Progenitor cell of endocrine pancreas (in vitro differentiated cells): ENCODE measurements around the gene CREBBP. TPM values are rescaled to one million over a fixed set of nuclear protein-coding genes. Genes with fewer than 3 reads are reported as not detected.

Experiments used
- DNase-seq: peaks from one replicate; pipeline ENCODE4 v3.0.0; 2021; ENCODE audit warnings: low spot score; ENCODE audit not compliant: unreplicated experiment
- H3K27ac Mint-ChIP-seq: 2 replicates; pipeline ENCODE4 v1.8.0; 2021; ENCODE audit warnings: mild to moderate bottlenecking, moderate library complexity, mixed read lengths
- H3K27me3 Mint-ChIP-seq: 2 replicates; pipeline ENCODE4 v1.8.0; 2021; ENCODE audit warnings: mixed read lengths
- H3K36me3 Mint-ChIP-seq: 2 replicates; pipeline ENCODE4 v1.8.0; 2022; ENCODE audit warnings: mixed read lengths; ENCODE audit not compliant: insufficient read depth
- H3K4me1 Mint-ChIP-seq: 2 replicates; pipeline ENCODE4 v1.8.0; 2021; ENCODE audit warnings: low read depth, mixed read lengths
- H3K4me3 Mint-ChIP-seq: 2 replicates; pipeline ENCODE4 v1.8.0; 2021; ENCODE audit warnings: low read depth, mild to moderate bottlenecking, moderate library complexity, mixed read lengths
- H3K9me3 Mint-ChIP-seq: 2 replicates; pipeline ENCODE4 v1.8.0; 2021; ENCODE audit warnings: low read depth, mixed read lengths
- CTCF ChIP-seq: fragments of 200-600 bp; sonication (generic); IDR thresholded peaks from one replicate; pipeline ENCODE4 v1.5.0; 2021; ENCODE audit warnings: antibody characterized with exemption, mild to moderate bottlenecking; ENCODE audit not compliant: unreplicated experiment
- total RNA-seq: library from RNA; stranded (reverse); gene quantifications from 2 replicates; pipeline ENCODE4 v1.2.1, GENCODE V29; 2021

CREBBP gene
- total RNA-seq, 1 donor from 2014 or later: 144 TPM

GRCh38 chr16:3782566-3782965 lies 97.9 kb downstream of the CREBBP start:
- Mint-ChIP-seq H3K27ac (peak overlapping the region; percentile 75), H3K4me3 (no peak overlapping the region), H3K4me1 (peaks cover 4% of the 10 kb centered on the region), H3K27me3 (no peaks in the 10 kb centered on the region), H3K9me3 (no peaks in the 10 kb centered on the region), H3K36me3 (peaks cover 11% of the 10 kb centered on the region)
- DNase-seq: no peak
- TF ChIP-seq CTCF: no peak

- no peaks in the 10 kb centered on the region for H3K27me3 Mint-ChIP-seq
- peaks cover 15% of the 10 kb centered on the region for H3K36me3 Mint-ChIP-seq
- DNase-seq: no peak
- no peak overlapping the region for H3K27ac Mint-ChIP-seq
- no peak for TF ChIP-seq CTCF
- no peak overlapping the region for H3K4me3 Mint-ChIP-seq
- H3K4me1 Mint-ChIP-seq: peaks cover 4% of the 10 kb centered on the region
- no peaks in the 10 kb centered on the region for H3K9me3 Mint-ChIP-seq
Measured at GRCh38 chr16:3781421-3781820, 99.1 kb downstream of the CREBBP start.

GRCh38 chr16:3780570-3780969 lies 99.9 kb downstream of the CREBBP start:
- no peaks in the 10 kb centered on the region for H3K9me3 Mint-ChIP-seq
- peak overlapping the region; percentile 60 for H3K27ac Mint-ChIP-seq
- H3K27me3 Mint-ChIP-seq: no peaks in the 10 kb centered on the region
- no peak for DNase-seq
- H3K4me3 Mint-ChIP-seq: no peak overlapping the region
- peaks cover 17% of the 10 kb centered on the region for H3K36me3 Mint-ChIP-seq
- peaks cover 4% of the 10 kb centered on the region for H3K4me1 Mint-ChIP-seq
- TF ChIP-seq CTCF: no peak

- H3K27me3 Mint-ChIP-seq: no peaks in the 10 kb centered on the region
- no peaks in the 10 kb centered on the region for H3K9me3 Mint-ChIP-seq
- no peak for DNase-seq
- H3K4me3 Mint-ChIP-seq: no peak overlapping the region
- no peak for TF ChIP-seq CTCF
- peaks cover under 1% of the 10 kb centered on the region for H3K4me1 Mint-ChIP-seq
- H3K36me3 Mint-ChIP-seq: peaks cover 37% of the 10 kb centered on the region
- peak overlapping the region; percentile 13 for H3K27ac Mint-ChIP-seq
Measured at GRCh38 chr16:3776316-3776715, 104.2 kb downstream of the CREBBP start.

- H3K36me3 Mint-ChIP-seq: peaks cover 42% of the 10 kb centered on the region
- no peak for TF ChIP-seq CTCF
- no peak for DNase-seq
- no peaks in the 10 kb centered on the region for H3K27me3 Mint-ChIP-seq
- no peaks in the 10 kb centered on the region for H3K9me3 Mint-ChIP-seq
- no peak overlapping the region for H3K27ac Mint-ChIP-seq
- no peak overlapping the region for H3K4me3 Mint-ChIP-seq
- no peaks in the 10 kb centered on the region for H3K4me1 Mint-ChIP-seq
Measured at GRCh38 chr16:3774819-3775218, 105.7 kb downstream of the CREBBP start.
